Hepatocyte (in vitro differentiated cells): Measurements from ENCODE around the gene IRX4.

ENCODE experiments used
- EZH2phosphoT487 ChIP-seq: fragments of 200-600 bp; sonication (generic); IDR thresholded peaks from one replicate; pipeline ENCODE4 v1.6.1; 2018; ENCODE audit warnings: antibody characterized with exemption, mild to moderate bottlenecking, low read depth, moderate library complexity; ENCODE audit not compliant: unreplicated experiment, severe bottlenecking
- TF ChIP-seq, protein P1 (sequence below): fragments of 200-600 bp; sonication (generic); IDR thresholded peaks from 2 replicates; pipeline ENCODE4 v1.5.1; 2016; ENCODE audit warnings: antibody characterized with exemption, mild to moderate bottlenecking; ENCODE audit not compliant: poor library complexity

DNA sequence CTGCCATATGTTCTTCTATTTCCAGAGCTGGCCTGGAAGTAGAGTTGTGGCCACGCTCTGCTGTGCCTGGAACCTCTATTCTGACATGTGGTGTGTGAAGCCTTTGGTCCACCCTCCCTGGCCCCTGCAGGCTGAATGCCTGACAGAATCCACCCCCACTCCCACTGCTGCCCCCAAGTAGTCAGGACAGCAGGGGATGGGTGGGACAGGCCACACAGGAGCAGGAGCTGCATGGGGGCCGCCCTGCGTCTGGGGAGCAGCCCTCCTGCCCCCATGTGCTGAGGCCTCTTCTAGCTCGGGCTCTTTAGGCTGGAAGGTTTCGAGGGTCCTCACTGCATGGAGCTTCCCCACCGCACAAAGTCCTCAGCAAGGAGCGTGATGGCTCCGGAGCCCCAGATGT is 32.6 kb upstream of the IRX4 start:
- TF ChIP-seq EZH2phosphoT487, result no peak
- TF ChIP-seq, protein P1, sequence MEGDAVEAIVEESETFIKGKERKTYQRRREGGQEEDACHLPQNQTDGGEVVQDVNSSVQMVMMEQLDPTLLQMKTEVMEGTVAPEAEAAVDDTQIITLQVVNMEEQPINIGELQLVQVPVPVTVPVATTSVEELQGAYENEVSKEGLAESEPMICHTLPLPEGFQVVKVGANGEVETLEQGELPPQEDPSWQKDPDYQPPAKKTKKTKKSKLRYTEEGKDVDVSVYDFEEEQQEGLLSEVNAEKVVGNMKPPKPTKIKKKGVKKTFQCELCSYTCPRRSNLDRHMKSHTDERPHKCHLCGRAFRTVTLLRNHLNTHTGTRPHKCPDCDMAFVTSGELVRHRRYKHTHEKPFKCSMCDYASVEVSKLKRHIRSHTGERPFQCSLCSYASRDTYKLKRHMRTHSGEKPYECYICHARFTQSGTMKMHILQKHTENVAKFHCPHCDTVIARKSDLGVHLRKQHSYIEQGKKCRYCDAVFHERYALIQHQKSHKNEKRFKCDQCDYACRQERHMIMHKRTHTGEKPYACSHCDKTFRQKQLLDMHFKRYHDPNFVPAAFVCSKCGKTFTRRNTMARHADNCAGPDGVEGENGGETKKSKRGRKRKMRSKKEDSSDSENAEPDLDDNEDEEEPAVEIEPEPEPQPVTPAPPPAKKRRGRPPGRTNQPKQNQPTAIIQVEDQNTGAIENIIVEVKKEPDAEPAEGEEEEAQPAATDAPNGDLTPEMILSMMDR, result no peak
